ENCODE measurements around the gene DARS2.
A peak's percentile ranks its signal among the peaks of the same experiment; 100 is the strongest.

Gene DARS2

GRCh38 chr1:173867753-173868265 lies 43.3 kb downstream of the DARS2 start, which contains the start of gene GAS5:
Gene GAS5 (minus strand): TSS chr1:173867989.
- Histone ChIP-seq H3K36me3 (replicated peaks) (peaks cover 50% of the 10 kb centered on the region), H3K27me3 (replicated peaks) (no peaks in the 10 kb centered on the region)
- TF ChIP-seq, protein P1, sequence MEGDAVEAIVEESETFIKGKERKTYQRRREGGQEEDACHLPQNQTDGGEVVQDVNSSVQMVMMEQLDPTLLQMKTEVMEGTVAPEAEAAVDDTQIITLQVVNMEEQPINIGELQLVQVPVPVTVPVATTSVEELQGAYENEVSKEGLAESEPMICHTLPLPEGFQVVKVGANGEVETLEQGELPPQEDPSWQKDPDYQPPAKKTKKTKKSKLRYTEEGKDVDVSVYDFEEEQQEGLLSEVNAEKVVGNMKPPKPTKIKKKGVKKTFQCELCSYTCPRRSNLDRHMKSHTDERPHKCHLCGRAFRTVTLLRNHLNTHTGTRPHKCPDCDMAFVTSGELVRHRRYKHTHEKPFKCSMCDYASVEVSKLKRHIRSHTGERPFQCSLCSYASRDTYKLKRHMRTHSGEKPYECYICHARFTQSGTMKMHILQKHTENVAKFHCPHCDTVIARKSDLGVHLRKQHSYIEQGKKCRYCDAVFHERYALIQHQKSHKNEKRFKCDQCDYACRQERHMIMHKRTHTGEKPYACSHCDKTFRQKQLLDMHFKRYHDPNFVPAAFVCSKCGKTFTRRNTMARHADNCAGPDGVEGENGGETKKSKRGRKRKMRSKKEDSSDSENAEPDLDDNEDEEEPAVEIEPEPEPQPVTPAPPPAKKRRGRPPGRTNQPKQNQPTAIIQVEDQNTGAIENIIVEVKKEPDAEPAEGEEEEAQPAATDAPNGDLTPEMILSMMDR (IDR thresholded peaks at IDR 0.05; ENCODE audit: low read depth, low read length, missing control alignments), result no peak

DNA sequence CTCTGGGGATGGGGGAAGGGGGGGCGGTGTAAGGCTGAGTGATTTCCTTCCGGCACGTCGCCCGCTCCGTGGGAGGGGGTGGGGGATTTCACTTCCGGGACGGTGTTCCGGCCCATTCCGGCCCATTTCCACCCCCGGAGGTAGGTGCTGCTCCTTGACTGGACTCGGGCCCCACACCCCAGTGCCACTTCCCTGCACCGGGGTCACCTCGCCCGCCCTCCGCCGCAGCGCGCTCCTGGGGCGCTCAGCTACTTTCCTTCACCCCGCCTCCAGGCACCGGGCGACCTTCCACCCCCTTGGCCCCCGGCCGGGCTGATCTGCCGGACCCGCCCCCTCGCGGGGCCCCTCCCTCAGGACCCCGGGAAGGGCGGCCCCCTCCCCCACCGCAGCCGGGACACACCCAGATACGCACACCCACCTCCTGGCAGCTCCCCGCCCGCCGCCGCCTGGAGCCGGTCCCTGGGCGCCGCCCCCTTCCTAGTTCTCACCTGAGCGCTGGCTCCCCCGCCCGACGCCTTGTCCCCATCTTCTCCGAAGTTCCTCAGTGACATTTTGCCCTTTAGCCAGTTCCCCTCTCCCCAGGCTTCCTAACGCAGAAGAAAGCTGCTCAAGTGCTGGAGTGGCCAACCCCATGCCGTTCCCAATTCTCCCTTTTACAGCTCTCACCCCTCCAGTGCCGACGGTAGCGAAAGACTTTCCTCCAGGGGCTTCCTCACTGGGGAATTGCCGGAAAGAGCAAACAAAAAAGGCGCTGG lies 44.0 kb downstream of the DARS2 start, which contains the start of gene ZBTB37:
Gene ZBTB37 (plus strand): TSS at position 115 of the 755 bp plus-strand sequence. CDS start 1,846 bp downstream, outside the sequence.
- in situ Hi-C loops (cut with HindIII; ENCODE audit: low pct_ligation_motif_present, low sequenced_read_pairs), result no loop called here
- TF ChIP-seq, protein P1 (IDR thresholded peaks at IDR 0.05; ENCODE audit: low read depth, low read length, missing control alignments), result no peak
- DNase-seq, result peak; percentile 40

More at GRCh38 chr1:173867753-173868265, 43.3 kb downstream of the DARS2 start, which contains the start of gene GAS5:
- Histone ChIP-seq H3K4me3 (ENCODE audit: low read depth, low read length) (peak within 1 kb of the TSS; percentile 95), H3K27ac (peak within 1 kb of the TSS; percentile 70)
- in situ Hi-C loops (cut with HindIII; ENCODE audit: low pct_ligation_motif_present, low sequenced_read_pairs), result no loop called here
- peak; percentile 99 for DNase-seq

GRCh38 chr1:173869021-173869359 lies 44.5 kb downstream of the DARS2 start:
- TF ChIP-seq, protein P1 (IDR thresholded peaks at IDR 0.05; ENCODE audit: low read depth, low read length, missing control alignments), result no peak
- H3K27me3 ChIP-seq (replicated peaks), result no peaks in the 10 kb centered on the region
- in situ Hi-C loops (cut with HindIII; ENCODE audit: low pct_ligation_motif_present, low sequenced_read_pairs), result no loop called here
- peak overlapping the region; percentile 95 for H3K4me3 ChIP-seq (ENCODE audit: low read depth, low read length)
- peak overlapping the region; percentile 58 for H3K27ac ChIP-seq
- DNase-seq, result no peak
- peaks cover 39% of the 10 kb centered on the region for H3K36me3 ChIP-seq (replicated peaks)

More for the DNA sequence above, 44.0 kb downstream of the DARS2 start, which contains the start of gene ZBTB37:
- peaks cover 44% of the 10 kb centered on the region for H3K36me3 ChIP-seq (replicated peaks)
- no peaks in the 10 kb centered on the region for H3K27me3 ChIP-seq (replicated peaks)
- peak within 1 kb of the TSS; percentile 95 for H3K4me3 ChIP-seq (ENCODE audit: low read depth, low read length)
- H3K27ac ChIP-seq, result peak within 1 kb of the TSS; percentile 70

DNA sequence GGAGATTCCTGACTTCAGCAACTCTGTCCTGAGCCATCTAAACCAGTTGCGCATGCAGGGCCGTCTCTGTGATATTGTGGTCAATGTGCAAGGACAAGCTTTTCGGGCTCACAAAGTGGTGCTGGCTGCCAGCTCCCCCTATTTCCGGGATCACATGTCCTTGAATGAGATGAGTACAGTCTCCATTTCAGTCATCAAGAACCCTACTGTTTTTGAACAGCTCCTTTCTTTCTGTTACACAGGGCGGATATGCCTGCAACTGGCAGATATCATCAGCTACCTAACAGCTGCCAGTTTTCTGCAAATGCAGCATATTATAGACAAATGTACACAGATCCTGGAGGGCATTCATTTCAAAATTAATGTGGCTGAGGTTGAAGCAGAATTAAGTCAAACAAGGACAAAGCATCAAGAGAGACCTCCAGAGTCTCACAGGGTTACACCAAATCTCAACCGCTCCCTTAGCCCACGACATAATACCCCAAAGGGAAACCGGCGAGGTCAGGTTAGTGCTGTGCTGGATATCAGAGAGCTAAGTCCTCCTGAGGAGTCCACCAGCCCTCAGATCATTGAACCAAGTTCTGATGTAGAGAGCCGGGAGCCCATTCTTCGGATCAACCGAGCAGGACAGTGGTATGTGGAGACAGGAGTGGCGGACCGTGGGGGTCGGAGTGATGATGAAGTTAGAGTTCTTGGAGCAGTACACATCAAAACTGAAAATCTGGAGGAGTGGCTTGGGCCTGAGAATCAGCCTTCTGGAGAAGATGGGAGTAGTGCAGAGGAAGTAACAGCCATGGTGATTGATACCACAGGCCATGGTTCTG lies 46.0 kb downstream of the DARS2 start:
- peaks cover 26% of the 10 kb centered on the region for H3K36me3 ChIP-seq (replicated peaks)
- TF ChIP-seq, protein P1 (IDR thresholded peaks at IDR 0.05; ENCODE audit: low read depth, low read length, missing control alignments), result no peak
- no peaks in the 10 kb centered on the region for H3K27me3 ChIP-seq (replicated peaks)
- no peak for DNase-seq
- H3K4me3 ChIP-seq (ENCODE audit: low read depth, low read length), result no peak overlapping the region
- no peak overlapping the region for H3K27ac ChIP-seq
- in situ Hi-C loops (cut with HindIII; ENCODE audit: low pct_ligation_motif_present, low sequenced_read_pairs), result no loop called here

DNA sequence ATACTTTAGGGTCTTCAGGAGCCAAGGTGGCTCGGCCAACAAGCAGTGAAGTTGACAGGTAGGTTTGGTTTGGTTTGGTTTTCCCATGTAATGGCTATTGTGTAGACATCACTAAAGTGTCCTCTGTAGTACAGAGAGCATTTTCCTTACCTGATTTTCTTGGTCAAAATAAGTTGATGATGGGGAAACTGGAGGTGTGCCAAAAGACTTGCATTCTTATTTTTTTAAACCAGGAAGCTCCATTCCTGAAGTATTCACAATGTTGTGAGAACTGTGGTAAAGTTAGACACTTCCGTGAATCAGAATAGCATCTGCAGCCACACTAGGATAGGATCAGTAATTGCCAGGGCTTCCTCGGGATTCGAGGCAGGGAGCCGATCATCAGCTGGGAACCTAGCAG lies 46.6 kb downstream of the DARS2 start:
- TF ChIP-seq, protein P1 (IDR thresholded peaks at IDR 0.05; ENCODE audit: low read depth, low read length, missing control alignments), result no peak
- H3K36me3 ChIP-seq (replicated peaks), result peaks cover 20% of the 10 kb centered on the region
- H3K4me3 ChIP-seq (ENCODE audit: low read depth, low read length), result no peak overlapping the region
- no peak for DNase-seq
- no peak overlapping the region for H3K27ac ChIP-seq
- in situ Hi-C loops (cut with HindIII; ENCODE audit: low pct_ligation_motif_present, low sequenced_read_pairs), result no loop called here
- no peaks in the 10 kb centered on the region for H3K27me3 ChIP-seq (replicated peaks)
